Smooth muscle cell (in vitro differentiated cells): ENCODE measurements around the gene USP20. TPM values are rescaled to one million over a fixed set of nuclear protein-coding genes. Genes with fewer than 3 reads are reported as not detected.

Source experiments
- DNase-seq: peaks from one replicate; lab custom pipeline; 2025; ENCODE audit not compliant: unreplicated experiment; lab: John Stamatoyannopoulos, UW
- H2AFZ ChIP-seq: fragments of 200-600 bp; sonication (generic); 2 replicates; pipeline ENCODE4 v1.6.0; 2016; ENCODE audit warnings: antibody characterized with exemption, low read depth, mild to moderate bottlenecking
- H3F3A ChIP-seq: fragments of 200-600 bp; sonication (generic); 2 replicates; pipeline ENCODE4 v1.6.0; 2017; ENCODE audit warnings: antibody characterized with exemption, low read depth
- H3K27ac ChIP-seq: fragments of 200-600 bp; sonication (generic); 2 replicates; pipeline ENCODE4 v1.5.1; 2016; ENCODE audit warnings: low read depth, mild to moderate bottlenecking
- H3K27me3 ChIP-seq: fragments of 200-600 bp; sonication (generic); 2 replicates; pipeline ENCODE4 v1.6.1; 2016; ENCODE audit warnings: low read depth, mild to moderate bottlenecking
- H3K36me3 ChIP-seq: fragments of 200-600 bp; sonication (generic); 2 replicates; pipeline ENCODE4 v1.5.1; 2016; ENCODE audit warnings: low read depth
- H3K4me1 ChIP-seq: fragments of 200-600 bp; sonication (generic); 2 replicates; pipeline ENCODE4 v1.5.1; 2016; ENCODE audit warnings: low read depth
- H3K4me2 ChIP-seq: fragments of 200-600 bp; sonication (generic); 2 replicates; pipeline ENCODE4 v1.6.0; 2016; ENCODE audit warnings: mild to moderate bottlenecking
- H3K4me3 ChIP-seq: fragments of 200-600 bp; sonication (generic); 2 replicates; pipeline ENCODE4 v1.5.1; 2016; ENCODE audit warnings: mild to moderate bottlenecking
- H3K79me2 ChIP-seq: fragments of 200-600 bp; sonication (generic); 2 replicates; pipeline ENCODE4 v1.6.0; 2016; ENCODE audit warnings: low read depth, mild to moderate bottlenecking
- H3K9ac ChIP-seq: fragments of 200-600 bp; sonication (generic); 2 replicates; pipeline ENCODE4 v1.6.0; 2016; ENCODE audit warnings: low read depth
- H3K9me3 ChIP-seq: fragments of 200-600 bp; sonication (generic); replicated peaks from 2 replicates; pipeline ENCODE4 v1.5.1; 2016; ENCODE audit warnings: low read depth
- H4K20me1 ChIP-seq: fragments of 200-600 bp; sonication (generic); 2 replicates; pipeline ENCODE4 v1.6.0; 2016; ENCODE audit warnings: low read depth
- CTCF ChIP-seq: fragments of 200-600 bp; sonication (generic); IDR thresholded peaks from 2 replicates; pipeline ENCODE4 v1.5.1; 2017; ENCODE audit warnings: borderline replicate concordance, mild to moderate bottlenecking, antibody characterized with exemption; ENCODE audit not compliant: insufficient read depth, poor library complexity, severe bottlenecking
- WGBS: methylation state at CpG from one replicate; pipeline ENCODE4 v1.1.7; 2016; ENCODE audit warnings: low lambda C conversion rate; 5-methylcytosine and 5-hydroxymethylcytosine counted together
- polyA plus RNA-seq: library from polyadenylated mRNA; unstranded; fragments of >200 nt; fragmentation: Nextera tagmentation; extraction: Ambion mirVana; gene quantifications from 2 replicates; pipeline ENCODE4 v1.2.1, GENCODE V29; 2016
- total RNA-seq: library from RNA; depleted of rRNA; stranded (reverse); fragments of >200 nt; gene quantifications from 2 replicates; pipeline ENCODE4 v1.2.3, GENCODE V29; 2014

The USP20 gene
- total and polyA plus RNA-seq, 2 experiments from 2014 or later: 14.6 to 29.7 TPM

GRCh38 chr9:129866394-129867135, 31.3 kb downstream of the USP20 start:
- Histone ChIP-seq H3F3A (no peaks in the 10 kb centered on the region), H3K27me3 (no peaks in the 10 kb centered on the region), H3K36me3 (no peaks in the 10 kb centered on the region), H3K9me3 (no peaks in the 10 kb centered on the region), H3K9ac (no peak overlapping the region), H3K4me3 (no peak overlapping the region), H3K79me2 (no peaks in the 10 kb centered on the region), H4K20me1 (no peaks in the 10 kb centered on the region), H3K4me2 (no peak overlapping the region), H3K27ac (no peak overlapping the region), H3K4me1 (no peaks in the 10 kb centered on the region), H2AFZ (no peak overlapping the region)
- TF ChIP-seq CTCF: no peak
- DNase-seq: no peak
- 90% methylated on average over 17 of the region's 17 CpGs for WGBS

GRCh38 chr9:129867136-129868022, 32.1 kb downstream of the USP20 start:
- no peak for DNase-seq
- no peak for TF ChIP-seq CTCF
- Histone ChIP-seq H3K27me3 (no peaks in the 10 kb centered on the region), H3K36me3 (no peaks in the 10 kb centered on the region), H3F3A (no peaks in the 10 kb centered on the region), H3K4me1 (no peaks in the 10 kb centered on the region), H3K9ac (no peak overlapping the region), H3K79me2 (no peaks in the 10 kb centered on the region), H3K9me3 (no peaks in the 10 kb centered on the region), H3K27ac (no peak overlapping the region), H3K4me2 (no peak overlapping the region), H2AFZ (no peak overlapping the region), H4K20me1 (no peaks in the 10 kb centered on the region), H3K4me3 (no peak overlapping the region)
- WGBS: 80% methylated on average over 17 of the region's 17 CpGs

GRCh38 chr9:129868023-129868871, 33.0 kb downstream of the USP20 start:
- Histone ChIP-seq H2AFZ (no peak overlapping the region), H3K4me3 (no peak overlapping the region), H3K27ac (no peak overlapping the region), H3K9me3 (no peaks in the 10 kb centered on the region), H3F3A (no peaks in the 10 kb centered on the region), H3K9ac (no peak overlapping the region), H3K79me2 (no peaks in the 10 kb centered on the region), H3K27me3 (no peaks in the 10 kb centered on the region), H3K4me1 (no peaks in the 10 kb centered on the region), H4K20me1 (no peaks in the 10 kb centered on the region), H3K36me3 (no peaks in the 10 kb centered on the region), H3K4me2 (no peak overlapping the region)
- DNase-seq: no peak
- WGBS: 90% methylated on average over 48 of the region's 48 CpGs
- no peak for TF ChIP-seq CTCF
